Smooth muscle cell (in vitro differentiated cells): ENCODE results near the gene DMGDH. TPM values are rescaled to one million over a fixed set of nuclear protein-coding genes. Genes with fewer than 3 reads are reported as not detected.
A peak's percentile ranks its signal among the peaks of the same experiment; 100 is the strongest.

ENCODE experiments used
- DNase-seq: peaks from one replicate; lab custom pipeline; 2025; ENCODE audit not compliant: unreplicated experiment; lab: John Stamatoyannopoulos, UW
- H2AFZ ChIP-seq: fragments of 200-600 bp; sonication (generic); 2 replicates; pipeline ENCODE4 v1.6.0; 2016; ENCODE audit warnings: antibody characterized with exemption, low read depth, mild to moderate bottlenecking
- H3F3A ChIP-seq: fragments of 200-600 bp; sonication (generic); 2 replicates; pipeline ENCODE4 v1.6.0; 2017; ENCODE audit warnings: antibody characterized with exemption, low read depth
- H3K27ac ChIP-seq: fragments of 200-600 bp; sonication (generic); 2 replicates; pipeline ENCODE4 v1.5.1; 2016; ENCODE audit warnings: low read depth, mild to moderate bottlenecking
- H3K27me3 ChIP-seq: fragments of 200-600 bp; sonication (generic); 2 replicates; pipeline ENCODE4 v1.6.1; 2016; ENCODE audit warnings: low read depth, mild to moderate bottlenecking
- H3K36me3 ChIP-seq: fragments of 200-600 bp; sonication (generic); 2 replicates; pipeline ENCODE4 v1.5.1; 2016; ENCODE audit warnings: low read depth
- H3K4me1 ChIP-seq: fragments of 200-600 bp; sonication (generic); 2 replicates; pipeline ENCODE4 v1.5.1; 2016; ENCODE audit warnings: low read depth
- H3K4me2 ChIP-seq: fragments of 200-600 bp; sonication (generic); 2 replicates; pipeline ENCODE4 v1.6.0; 2016; ENCODE audit warnings: mild to moderate bottlenecking
- H3K4me3 ChIP-seq: fragments of 200-600 bp; sonication (generic); 2 replicates; pipeline ENCODE4 v1.5.1; 2016; ENCODE audit warnings: mild to moderate bottlenecking
- H3K79me2 ChIP-seq: fragments of 200-600 bp; sonication (generic); 2 replicates; pipeline ENCODE4 v1.6.0; 2016; ENCODE audit warnings: low read depth, mild to moderate bottlenecking
- H3K9ac ChIP-seq: fragments of 200-600 bp; sonication (generic); 2 replicates; pipeline ENCODE4 v1.6.0; 2016; ENCODE audit warnings: low read depth
- H3K9me3 ChIP-seq: fragments of 200-600 bp; sonication (generic); replicated peaks from 2 replicates; pipeline ENCODE4 v1.5.1; 2016; ENCODE audit warnings: low read depth
- H4K20me1 ChIP-seq: fragments of 200-600 bp; sonication (generic); 2 replicates; pipeline ENCODE4 v1.6.0; 2016; ENCODE audit warnings: low read depth
- CTCF ChIP-seq: fragments of 200-600 bp; sonication (generic); IDR thresholded peaks from 2 replicates; pipeline ENCODE4 v1.5.1; 2017; ENCODE audit warnings: borderline replicate concordance, mild to moderate bottlenecking, antibody characterized with exemption; ENCODE audit not compliant: insufficient read depth, poor library complexity, severe bottlenecking
- WGBS: methylation state at CpG from one replicate; pipeline ENCODE4 v1.1.7; 2016; ENCODE audit warnings: low lambda C conversion rate; 5-methylcytosine and 5-hydroxymethylcytosine counted together
- polyA plus RNA-seq: library from polyadenylated mRNA; unstranded; fragments of >200 nt; fragmentation: Nextera tagmentation; extraction: Ambion mirVana; gene quantifications from 2 replicates; pipeline ENCODE4 v1.2.1, GENCODE V29; 2016
- total RNA-seq: library from RNA; depleted of rRNA; stranded (reverse); fragments of >200 nt; gene quantifications from 2 replicates; pipeline ENCODE4 v1.2.3, GENCODE V29; 2014

DMGDH gene
- total and polyA plus RNA-seq, 2 experiments from 2014 or later, result 0.07 TPM; not detected in 1

- no peaks in the 10 kb centered on the region for H3K9me3 ChIP-seq
- no peak overlapping the region for H3K4me3 ChIP-seq
- no peak overlapping the region for H3K9ac ChIP-seq
- no peak for TF ChIP-seq CTCF
- H3K27ac ChIP-seq, result no peak overlapping the region
- H3K4me2 ChIP-seq, result no peak overlapping the region
- H4K20me1 ChIP-seq, result no peaks in the 10 kb centered on the region
- DNase-seq, result no peak
- 87% methylated on average over 1 of the region's 1 CpG for WGBS
- no peak overlapping the region for H2AFZ ChIP-seq
- no peaks in the 10 kb centered on the region for H3F3A ChIP-seq
- H3K36me3 ChIP-seq, result no peaks in the 10 kb centered on the region
- H3K79me2 ChIP-seq, result no peaks in the 10 kb centered on the region
- no peaks in the 10 kb centered on the region for H3K4me1 ChIP-seq
- H3K27me3 ChIP-seq, result peaks cover 14% of the 10 kb centered on the region
Observed at GRCh38 chr5:79031485-79031867, 38.0 kb downstream of the DMGDH start.

- no peaks in the 10 kb centered on the region for H3F3A ChIP-seq
- no peak overlapping the region for H3K4me2 ChIP-seq
- H3K36me3 ChIP-seq, result no peaks in the 10 kb centered on the region
- no peaks in the 10 kb centered on the region for H3K4me1 ChIP-seq
- TF ChIP-seq CTCF, result no peak
- H3K4me3 ChIP-seq, result no peak overlapping the region
- no peak overlapping the region for H2AFZ ChIP-seq
- H3K9me3 ChIP-seq, result no peaks in the 10 kb centered on the region
- H4K20me1 ChIP-seq, result no peaks in the 10 kb centered on the region
- peaks cover 20% of the 10 kb centered on the region for H3K27me3 ChIP-seq
- DNase-seq, result no peak
- no peak overlapping the region for H3K9ac ChIP-seq
- H3K79me2 ChIP-seq, result no peaks in the 10 kb centered on the region
- H3K27ac ChIP-seq, result no peak overlapping the region
- WGBS, result 90% methylated on average over 11 of the region's 11 CpGs
Observed at GRCh38 chr5:79030663-79031484, 38.6 kb downstream of the DMGDH start.

- Histone ChIP-seq H3K9me3 (no peaks in the 10 kb centered on the region), H3K4me2 (peak overlapping the region; percentile 87), H3K27me3 (peaks cover 67% of the 10 kb centered on the region), H3K9ac (no peak overlapping the region), H3K4me3 (peak overlapping the region; percentile 41), H3K36me3 (no peaks in the 10 kb centered on the region), H3K79me2 (no peaks in the 10 kb centered on the region), H3K27ac (no peak overlapping the region), H3K4me1 (peaks cover 6% of the 10 kb centered on the region), H2AFZ (peak overlapping the region; percentile 93), H4K20me1 (no peaks in the 10 kb centered on the region), H3F3A (no peaks in the 10 kb centered on the region)
- WGBS, result 13% methylated on average over 13 of the region's 13 CpGs
- TF ChIP-seq CTCF, result peak; percentile 99
- DNase-seq, result peak; percentile 4
Observed at GRCh38 chr5:79025054-79025472, 44.4 kb downstream of the DMGDH start.

GRCh38 chr5:79023947-79024346 is 45.5 kb downstream of the DMGDH start:
- Histone ChIP-seq H3K4me1 (peaks cover 6% of the 10 kb centered on the region), H3K27ac (no peak overlapping the region), H3K9ac (no peak overlapping the region), H2AFZ (no peak overlapping the region), H3K79me2 (no peaks in the 10 kb centered on the region), H4K20me1 (no peaks in the 10 kb centered on the region), H3K4me3 (no peak overlapping the region), H3K9me3 (no peaks in the 10 kb centered on the region), H3K4me2 (no peak overlapping the region), H3F3A (no peaks in the 10 kb centered on the region), H3K36me3 (no peaks in the 10 kb centered on the region), H3K27me3 (peaks cover 67% of the 10 kb centered on the region)
- no peak for TF ChIP-seq CTCF
- no peak for DNase-seq
- WGBS, result 100% methylated on average over 1 of the region's 1 CpG
